HG03025 (cell line): Measurements from ENCODE around the gene FAM193A.

Source experiments
- ATAC-seq: cut with Tn5 transposase; IDR thresholded peaks from one replicate; pipeline ENCODE4 v1.9.1; 2021; ENCODE audit warnings: mild to moderate bottlenecking, moderate library complexity; ENCODE audit not compliant: unreplicated experiment, low FRiP score

Gene FAM193A

DNA sequence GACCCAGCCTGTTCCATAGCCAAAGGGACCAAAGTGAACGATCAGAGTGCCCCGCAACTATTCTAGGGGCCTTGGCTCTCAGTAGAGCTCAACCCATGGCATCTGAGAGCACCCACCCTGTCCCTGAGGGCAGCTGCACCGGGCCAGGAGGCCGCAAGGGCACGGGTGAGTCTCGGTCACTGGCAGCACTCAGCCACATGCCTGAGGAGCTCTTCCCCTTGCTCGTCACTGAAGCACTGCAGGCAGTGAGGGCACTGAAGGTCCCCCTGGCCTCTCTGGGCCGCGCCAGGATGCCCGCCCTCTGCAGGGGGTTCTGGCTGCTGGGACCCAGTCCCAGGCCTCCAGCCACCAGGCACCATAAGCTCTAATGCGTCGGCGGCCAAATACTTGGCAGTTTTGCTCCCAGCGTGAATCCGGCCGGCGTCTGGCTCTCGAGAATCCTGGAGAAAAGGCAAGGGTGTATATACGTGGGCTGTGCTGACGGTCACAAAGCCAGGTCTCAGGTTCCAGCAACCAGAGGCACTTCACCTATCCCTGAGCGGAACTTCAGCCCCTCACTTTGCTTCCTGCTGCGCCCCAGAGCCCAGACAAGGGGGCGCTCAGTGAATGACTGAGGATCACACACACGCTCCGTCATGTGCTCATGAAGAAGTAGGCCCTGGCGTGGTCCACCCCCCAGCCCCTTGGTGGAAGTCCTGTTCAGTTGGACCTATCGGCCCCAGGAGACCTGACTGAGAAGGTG, 205.8 kb downstream of the FAM193A start:
- no peak for ATAC-seq

DNA sequence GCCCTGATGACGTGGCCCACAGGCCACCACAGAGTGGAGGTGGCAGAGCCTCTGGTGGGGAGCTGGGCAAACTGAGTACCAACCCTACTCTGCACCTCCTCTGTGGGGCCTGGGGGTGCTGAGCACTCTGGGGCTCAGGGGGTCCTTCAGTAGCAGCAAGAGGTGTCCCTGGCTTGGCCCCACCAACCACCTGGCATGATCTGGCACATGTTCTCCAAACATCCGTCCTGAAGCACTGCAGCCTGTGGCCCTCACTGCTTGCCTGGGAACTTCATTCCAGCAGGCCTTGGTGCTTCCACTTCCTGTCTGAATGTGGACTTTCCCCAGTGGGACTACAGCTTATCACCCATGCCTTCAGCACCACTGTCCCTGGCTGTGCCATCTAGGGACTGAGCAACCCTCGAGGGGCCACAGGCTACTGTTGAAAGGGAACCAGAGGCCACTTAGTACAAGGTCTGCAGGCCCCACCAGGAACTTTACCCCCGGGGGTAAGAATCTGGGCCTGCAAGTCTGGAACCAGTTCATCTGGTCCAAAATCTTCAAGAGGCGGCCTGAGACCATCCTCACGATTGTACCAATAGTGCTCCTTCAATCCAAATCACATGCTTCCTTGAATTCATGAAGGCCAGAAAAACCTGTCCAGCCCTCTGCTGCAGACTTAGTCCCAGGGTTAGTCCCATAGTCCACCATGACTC, 206.5 kb downstream of the FAM193A start:
- no peak for ATAC-seq

DNA sequence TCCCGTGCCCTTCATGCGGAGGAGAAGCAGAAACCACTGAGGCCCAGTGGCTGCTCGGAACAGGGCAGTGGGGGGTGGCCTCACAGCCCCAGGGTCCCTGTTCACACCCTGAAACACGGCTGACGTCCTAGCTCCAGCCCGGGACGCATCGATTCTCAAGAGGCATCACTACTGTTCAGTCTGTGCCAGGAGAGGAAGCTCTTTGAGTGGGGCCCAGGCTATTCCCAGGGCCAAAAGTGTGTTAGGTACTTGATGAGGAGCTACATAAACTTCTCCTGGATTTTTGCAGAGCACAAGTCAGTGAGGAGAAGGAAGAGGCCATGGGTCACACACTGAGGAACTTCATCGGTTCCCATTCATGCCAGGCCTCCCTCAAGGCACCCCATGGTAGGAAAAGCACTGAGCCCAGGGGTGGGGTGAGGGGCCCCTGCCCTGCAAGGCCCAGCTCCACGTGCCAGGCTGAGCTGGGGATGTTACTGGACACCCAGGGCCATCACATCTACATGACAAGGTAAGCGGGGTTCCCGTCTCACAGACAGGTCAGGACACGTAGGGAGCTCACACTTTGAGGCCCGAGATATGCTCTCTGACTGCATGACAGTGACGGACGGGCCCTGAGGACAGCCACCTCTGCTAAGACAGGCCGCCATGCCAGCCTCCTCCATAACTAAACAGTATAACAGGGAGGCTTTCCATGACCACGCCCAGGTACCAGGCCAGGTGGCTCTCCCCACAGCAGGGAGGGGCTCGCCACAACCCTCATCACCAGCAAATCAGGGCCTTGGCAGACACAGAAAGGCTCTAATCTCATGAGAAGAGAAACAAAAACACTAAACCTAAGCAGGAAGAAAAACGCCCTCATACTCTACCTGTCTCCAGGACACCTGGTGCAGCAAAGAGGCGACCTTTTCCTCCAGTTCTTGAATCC, 207.3 kb downstream of the FAM193A start:
- no peak for ATAC-seq

DNA sequence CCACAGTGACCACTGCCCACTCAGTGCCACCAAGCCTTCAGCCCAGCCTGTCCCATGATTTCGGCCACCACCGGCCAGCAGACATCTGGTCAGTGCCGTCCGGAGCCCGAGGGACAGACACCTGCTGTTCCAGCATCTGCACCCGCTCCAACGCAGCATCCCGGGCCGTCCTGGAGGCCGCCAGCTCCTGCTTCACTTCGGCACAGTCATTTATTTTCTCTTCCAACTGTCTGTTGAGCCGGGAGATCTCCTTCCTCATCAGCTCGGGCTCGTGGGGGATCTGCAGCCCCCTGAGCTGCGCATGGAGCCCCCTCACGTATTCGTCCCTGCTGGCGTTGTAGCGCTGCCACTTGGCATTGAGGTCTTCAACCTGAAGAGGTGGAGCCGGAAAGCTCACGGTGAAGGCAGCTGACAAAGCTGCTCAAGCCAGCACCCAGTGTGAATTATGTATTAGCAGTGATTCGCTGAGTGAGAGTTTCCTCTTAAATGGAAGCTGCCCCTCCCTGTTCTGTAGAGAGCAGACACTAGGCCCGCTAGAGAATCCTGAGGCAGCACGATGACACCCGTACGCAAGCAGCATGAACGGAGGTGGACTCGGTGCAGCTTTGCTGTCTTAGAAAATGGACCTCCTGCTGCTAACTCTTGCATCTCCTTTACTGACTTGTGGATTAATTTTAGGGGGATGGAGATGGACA, 208.3 kb downstream of the FAM193A start:
- ATAC-seq = no peak

DNA sequence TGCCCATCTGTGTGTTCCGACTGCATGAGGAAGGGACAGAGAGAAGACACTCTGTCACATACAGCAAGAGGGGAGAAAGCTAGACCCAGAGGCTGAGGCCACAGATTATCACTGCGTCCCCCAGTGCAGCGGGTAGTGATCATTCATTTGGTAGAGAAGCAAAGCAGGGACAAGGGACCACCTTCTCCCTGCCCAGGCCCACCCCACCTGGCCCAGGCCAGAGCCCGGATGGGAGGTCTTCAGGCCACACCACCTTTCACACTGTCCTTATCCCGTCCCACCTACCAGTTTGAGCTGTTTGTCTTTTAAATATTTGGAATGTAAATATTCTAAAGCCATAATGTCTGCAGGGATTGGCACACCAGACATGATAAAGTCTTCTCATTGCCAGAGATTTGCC, 209.1 kb downstream of the FAM193A start:
- no peak for ATAC-seq

DNA sequence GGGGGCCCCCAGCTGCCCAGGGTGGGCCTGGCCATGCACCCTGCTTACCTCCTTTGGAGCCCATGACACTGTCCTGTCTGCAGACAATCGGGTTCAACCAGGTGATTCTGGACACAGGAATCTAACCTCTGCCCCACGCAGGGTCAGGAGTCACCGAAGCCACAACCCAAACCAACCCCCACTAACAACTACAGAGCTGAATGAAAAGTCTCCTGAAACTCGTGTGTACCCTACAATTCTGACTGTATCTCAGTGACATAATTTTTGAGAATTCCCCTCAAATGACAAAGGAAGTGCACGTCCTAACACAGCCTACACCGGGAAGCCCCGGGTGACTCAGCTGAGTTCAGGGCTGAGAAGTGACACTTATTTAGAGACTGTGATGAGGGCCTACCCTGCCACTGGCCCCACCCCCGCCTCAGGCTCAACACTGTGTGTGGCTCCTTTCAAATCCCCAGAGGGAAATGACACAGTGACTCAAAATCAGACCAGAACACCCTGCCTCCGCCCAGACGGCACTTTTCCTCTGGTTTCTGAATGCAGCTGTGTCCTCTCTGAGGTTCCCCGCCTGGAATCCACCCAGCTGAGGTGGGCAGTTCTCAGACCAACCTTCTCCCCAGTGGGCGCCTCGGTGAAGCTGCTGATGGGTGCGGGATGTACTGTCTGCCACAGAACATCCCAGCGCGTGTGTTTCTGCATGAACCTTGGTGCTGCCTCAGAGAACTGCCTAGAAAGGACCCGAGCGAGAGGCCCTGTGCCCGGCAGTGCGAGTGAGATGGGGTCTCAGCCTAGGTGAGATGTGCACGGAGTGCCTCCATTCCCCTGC, 209.7 kb downstream of the FAM193A start:
- ATAC-seq = peak; percentile 78

DNA sequence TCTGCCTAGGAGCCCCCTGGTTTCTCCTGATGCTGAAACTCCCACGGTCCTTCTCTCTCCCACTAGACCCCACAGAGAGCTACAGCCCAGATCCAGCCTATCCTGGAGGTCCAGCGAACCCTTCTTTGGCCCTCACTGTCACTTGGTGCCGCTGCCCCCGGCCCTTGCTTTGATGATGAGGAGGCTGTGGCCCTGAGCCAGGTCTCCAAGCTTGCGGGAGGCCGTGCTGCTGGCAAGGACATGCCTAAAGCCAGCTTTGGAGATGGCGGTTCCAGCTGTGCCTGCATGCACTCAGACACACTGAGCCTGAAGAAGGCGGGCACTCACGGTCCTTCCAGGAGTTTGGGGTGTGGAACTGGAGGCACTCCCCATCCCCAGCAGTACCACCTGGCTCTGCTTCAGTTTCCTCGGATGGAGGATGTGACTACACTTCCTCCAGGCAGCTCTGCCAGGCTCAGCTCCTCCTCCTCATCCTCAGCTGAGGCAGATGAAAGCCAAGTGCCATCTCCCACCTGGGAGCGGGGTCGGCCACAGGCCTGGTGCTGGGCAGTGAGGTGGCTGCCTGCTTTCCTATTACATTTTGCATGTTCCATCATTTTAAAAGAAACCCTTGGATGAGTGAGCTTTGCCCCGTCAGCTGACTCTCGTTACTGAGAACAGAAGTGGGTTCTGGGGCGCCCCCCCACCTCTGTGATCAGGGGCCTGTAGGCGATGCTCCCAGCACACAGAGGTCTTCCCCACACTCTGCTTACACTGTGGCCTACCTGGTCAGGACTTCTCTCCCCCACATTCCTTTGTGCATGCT, 210.6 kb downstream of the FAM193A start:
- ATAC-seq = no peak

DNA sequence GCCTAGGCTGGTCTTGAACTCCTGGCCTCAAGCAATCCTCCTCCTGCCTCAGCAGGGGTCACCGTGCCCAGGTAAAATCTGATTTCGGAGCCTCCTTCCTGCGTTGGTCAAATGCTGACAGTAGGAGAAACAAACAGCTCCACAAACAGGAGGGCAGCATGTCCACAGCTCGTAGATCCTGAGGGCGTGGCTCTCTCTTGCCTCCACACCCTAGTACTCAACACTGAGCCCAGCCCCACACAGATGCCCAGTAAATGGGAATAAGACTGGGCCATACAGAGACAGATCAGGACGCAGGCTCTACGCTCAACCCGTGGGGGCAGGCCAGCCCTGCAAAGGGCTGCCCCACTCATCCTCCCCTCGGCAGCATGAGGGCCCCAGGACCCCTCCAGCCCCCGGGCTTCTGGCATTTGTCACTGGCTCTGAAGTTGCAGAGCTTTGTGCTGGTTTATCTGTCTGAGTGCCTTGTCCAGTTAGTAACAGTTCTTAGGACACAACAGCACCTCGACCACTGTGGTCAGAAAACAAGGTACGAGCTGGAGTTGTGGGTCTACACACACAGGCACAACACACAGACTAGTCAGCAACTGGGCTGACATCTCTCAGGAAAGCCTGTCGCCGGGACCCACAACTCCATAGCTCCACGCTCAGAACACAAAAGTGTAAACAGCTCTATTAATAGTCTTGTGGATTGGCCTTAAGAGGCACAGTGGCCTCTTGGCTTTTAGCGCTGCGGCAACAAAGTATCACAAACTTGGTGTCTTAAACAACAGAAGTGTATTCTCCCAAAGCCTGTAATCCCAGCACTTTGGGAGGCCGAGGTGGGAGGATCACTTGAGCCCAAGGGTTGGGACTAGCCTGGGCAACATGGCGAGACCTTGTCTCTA, 214.5 kb downstream of the FAM193A start:
- no peak for ATAC-seq

DNA sequence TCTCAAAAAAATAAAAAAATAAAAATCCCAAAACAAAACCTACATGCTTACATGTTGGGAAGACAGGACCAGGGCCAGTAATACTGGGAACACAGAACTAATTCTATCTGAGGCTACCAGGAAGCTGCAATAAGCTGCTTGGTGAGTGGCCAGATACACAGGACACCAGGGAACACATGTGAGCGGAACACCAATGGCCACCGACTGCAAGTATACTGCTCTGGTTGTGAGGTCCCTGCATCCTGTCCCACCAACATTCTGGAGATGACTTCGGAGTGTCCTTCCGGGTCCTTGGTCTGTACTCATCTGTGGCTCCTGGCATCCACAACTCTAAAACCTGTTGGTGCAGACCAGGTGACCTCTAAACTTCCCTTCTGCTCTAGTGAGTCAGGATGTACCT, 217.0 kb downstream of the FAM193A start:
- no peak for ATAC-seq

DNA sequence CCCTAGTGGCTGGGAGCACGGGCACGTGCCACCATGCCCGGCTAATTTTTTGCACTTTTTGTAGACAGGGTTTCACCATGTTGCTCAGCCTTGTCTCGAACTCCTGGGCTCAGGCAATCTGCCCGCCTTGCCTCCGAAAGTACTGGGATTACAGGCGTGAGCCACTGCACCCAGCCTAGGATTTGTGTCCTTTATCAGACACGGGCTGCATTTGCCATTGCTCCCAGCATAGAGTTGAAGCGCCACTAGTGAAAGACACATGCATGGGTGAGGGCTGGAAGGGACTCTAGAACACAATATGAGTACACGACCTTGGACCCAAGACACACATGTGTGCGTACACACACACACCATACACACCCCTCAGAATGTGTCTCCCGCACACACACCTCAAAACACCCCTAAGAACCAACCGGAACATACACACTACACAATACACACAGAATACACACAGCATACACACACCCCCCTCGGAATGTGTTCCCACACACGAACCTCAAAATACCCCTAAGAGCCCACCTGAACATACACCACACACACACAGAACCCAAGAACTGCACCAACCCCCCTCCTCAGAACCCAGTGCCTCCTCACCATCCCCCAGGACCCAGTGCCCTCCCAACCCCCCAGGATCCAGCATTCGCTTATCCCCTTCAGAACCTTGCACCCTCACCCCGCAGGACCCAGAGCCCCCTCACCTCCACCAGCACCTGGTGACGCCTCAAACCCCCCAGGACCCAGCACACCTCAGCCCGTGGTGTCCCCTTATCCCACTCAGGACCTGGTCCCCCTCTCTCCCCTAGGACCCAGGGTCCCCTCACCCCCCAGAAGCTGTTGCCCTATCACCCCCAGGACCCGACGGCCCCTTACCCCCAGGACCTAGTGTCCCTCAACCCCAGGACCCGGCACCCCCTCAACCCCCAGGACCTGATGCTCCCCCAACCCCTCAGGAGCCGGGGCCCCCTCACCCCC, 218.7 kb downstream of the FAM193A start:
- ATAC-seq = no peak

DNA sequence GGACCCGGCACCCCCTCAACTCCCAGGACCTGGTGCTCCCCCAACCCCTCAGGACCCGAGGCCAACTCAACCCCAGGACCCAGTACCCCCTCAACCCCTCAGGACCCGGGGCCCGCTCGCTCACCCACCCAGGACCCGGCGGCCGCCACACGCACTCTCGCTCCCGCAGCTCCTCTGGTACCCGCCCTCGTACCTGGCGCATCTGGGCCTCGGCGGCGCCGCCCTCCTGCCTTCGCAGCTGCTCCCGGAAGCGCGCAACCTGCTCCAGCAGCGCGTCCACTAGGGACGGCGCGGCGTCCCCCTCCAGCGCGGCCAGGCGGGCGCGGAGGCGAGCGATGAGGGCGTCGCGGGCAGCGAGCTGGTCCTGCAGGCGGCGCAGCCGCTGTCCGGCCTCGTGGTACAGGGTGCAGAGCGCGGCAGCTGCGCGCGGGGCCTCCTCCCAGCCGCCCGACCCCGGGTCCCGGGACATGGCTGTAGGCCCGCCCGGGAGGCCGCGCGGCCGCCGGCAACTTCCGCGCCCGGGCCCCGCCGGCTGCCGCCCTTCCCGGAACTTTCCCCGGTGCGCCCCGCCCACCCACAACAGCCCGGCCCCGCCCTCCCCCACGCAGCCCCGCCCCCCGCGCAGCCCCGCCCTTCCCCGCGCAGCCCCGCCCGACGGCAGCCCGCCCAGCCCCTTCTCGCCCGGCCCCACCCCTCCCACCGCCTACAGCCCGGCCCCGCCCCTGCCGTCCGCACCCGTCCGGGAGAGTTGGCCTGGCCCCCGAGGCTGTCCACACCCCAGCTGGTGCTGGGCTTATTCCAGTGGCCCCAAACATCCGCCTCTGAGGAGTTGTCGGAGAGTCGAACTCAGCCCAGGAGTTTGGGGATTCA, 219.6 kb downstream of the FAM193A start, which contains the start of gene TNIP2:
Gene TNIP2, minus strand, starts transcription at position 516 of the 870 bp plus-strand sequence. Its CDS starts 47 bp downstream, at position 469.
- peak; percentile 49 for ATAC-seq

DNA sequence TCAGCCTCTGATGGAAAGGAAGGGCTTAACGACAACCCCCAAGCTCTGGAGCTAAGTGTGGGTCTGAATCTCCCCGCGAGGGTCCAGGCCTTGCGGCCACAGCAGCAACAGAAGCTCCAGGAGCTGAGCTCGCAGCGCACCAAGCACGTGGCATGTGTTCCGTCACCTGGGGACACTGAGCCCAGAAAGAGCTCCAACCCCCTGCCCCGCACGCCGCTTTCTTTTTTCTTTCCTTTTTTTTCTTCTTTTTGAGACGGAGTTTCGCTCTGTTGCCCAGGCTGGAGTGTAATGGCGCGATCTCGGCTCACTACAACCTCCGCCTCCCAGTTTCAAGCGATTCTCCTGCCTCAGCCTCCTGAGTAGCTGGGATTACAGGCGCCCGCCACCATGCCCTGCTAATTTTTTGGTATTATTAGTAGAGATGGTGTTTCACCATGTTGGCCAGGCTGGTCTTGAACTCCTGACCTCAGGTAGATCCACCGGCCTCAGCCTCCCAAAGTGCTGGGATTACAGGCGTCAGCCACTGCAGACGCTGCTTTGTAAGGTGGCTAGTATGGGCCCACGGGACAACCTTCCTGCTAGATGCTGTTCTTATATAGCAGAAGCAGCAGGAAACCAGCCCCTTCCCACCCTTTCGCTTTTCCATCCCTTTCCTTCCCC, 220.4 kb downstream of the FAM193A start:
- no peak for ATAC-seq

DNA sequence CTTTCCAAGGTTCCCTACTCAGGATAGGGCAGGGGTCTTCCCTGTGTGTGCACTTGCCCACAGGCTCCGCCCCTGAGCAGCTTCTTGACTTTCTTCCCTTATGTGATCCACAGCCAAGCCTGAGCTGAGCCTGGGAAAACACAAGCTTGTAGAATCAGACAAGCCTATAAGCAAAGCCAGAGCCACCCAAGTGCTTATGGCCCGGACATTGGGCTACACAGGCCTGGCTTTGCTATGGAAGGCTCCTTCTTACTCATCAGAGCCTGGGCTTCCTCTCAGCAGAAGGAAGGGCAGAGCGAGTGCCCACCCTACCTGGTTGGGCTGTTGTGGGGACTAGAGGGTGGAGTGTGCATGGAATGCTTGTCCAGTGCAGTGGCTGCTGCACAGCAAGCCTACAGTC, 221.0 kb downstream of the FAM193A start:
- ATAC-seq = no peak

DNA sequence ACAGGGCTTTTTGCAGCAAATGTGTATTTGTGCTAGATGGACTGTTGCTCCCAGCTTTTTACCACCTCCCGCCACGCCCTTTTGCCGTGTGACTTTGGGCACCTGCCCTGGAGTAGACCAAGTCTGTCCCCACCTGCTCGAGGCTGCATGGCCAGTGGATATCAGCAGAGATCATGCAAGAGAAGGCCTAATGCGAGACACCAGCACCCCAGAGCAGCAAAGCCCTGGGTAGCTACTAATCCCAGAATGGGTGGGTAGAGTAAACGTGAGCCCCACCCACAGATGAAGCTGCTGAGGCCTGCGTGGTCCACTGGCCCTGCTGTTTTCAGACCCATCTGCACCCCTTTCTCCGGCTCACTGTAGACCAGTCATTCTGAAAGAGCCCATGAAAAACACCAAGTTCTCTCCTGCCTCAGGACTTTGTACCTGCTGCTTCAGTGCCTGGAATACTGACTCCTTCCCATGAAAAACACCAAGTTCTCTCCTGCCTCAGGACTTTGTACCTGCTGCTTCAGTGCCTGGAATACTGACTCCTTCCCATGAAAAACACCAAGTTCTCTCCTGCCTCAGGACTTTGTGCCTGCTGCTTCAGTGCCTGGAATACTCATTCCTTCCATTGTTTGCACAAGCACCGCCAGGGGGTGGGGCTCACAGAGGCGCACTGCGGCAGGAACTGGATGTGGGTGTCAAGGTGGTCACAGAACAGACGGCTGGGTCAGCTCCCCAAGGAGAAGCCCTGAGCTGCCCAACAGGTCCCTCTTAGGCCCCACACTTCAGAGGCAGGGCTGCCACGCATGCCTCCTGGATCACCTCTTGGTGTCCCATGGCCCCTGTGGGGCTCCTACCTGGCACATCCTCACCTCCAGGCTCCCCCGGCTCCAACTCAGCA, 224.8 kb downstream of the FAM193A start:
- ATAC-seq = no peak
